Fibroblast of skin of scalp (primary cell): ENCODE results near the gene SUPT20H. TPM values are rescaled to one million over a fixed set of nuclear protein-coding genes. Genes with fewer than 3 reads are reported as not detected.

Experiments used
- DNase-seq: peaks from one replicate; pipeline ENCODE4 v3.0.0-alpha.2; 2013
- polyA plus RNA-seq, 2 experiments: library from polyadenylated mRNA; unstranded; fragments of 120-200 nt; gene quantifications; one replicate each; pipeline ENCODE4 v1.2.1, GENCODE V29; 2013; ENCODE audit not compliant: insufficient read length in 2 of 2

Gene SUPT20H
- 58.3 TPM for polyA plus RNA-seq (2013, experiment 1 of 2; ENCODE audit: insufficient read length)
- polyA plus RNA-seq (2013, experiment 2 of 2; ENCODE audit: insufficient read length), result 60.3 TPM

DNA sequence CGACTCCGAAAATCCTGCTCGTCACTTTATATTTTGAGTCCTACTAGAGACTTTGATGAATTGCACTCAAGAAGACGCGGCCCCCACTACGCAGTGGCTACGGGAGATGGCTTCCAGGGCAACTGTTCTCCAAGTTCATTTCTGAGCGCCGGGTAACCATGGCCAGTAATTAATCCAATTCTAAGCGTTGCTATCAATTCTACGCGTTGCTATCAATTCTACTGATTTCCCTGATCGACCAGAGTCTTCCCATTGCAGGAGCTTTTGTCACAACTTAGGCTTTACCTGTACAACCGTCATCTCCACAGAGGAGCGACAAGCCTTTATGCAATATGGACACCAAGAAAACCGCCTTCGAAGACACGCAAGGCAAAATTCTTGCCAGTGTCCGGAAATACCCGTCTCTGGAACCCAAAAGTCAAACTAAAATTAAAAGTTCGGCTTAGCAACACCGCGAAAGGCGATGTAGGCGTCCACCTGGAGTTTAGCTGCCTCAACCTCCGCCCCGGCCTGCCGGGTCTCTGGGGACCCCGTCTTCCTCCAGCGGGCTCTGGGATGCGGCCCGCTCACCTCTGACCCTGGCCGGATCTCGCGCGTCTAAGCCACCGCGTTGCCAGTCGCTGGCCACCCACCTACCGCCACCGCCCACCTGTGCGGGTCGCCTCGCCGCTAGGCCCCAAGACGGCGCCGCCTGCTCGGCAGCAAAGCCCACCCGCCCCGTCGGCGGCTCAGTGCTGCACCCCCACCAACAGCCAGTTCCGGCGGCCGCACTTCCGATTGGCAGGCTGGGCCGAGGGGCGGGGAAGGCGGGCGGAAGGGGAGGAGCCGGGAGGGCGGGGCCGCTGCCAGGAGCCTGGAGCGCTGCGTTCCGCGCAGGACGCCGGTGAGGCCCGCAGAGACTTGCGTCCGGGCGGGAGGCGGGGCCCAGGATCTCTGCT is at the start of gene SUPT20H:
Gene SUPT20H, minus strand, starts transcription at position 779 of the 938 bp plus-strand sequence. CDS start 8,198 bp downstream, outside the sequence.
- DNase-seq, result peak; percentile 91

DNA sequence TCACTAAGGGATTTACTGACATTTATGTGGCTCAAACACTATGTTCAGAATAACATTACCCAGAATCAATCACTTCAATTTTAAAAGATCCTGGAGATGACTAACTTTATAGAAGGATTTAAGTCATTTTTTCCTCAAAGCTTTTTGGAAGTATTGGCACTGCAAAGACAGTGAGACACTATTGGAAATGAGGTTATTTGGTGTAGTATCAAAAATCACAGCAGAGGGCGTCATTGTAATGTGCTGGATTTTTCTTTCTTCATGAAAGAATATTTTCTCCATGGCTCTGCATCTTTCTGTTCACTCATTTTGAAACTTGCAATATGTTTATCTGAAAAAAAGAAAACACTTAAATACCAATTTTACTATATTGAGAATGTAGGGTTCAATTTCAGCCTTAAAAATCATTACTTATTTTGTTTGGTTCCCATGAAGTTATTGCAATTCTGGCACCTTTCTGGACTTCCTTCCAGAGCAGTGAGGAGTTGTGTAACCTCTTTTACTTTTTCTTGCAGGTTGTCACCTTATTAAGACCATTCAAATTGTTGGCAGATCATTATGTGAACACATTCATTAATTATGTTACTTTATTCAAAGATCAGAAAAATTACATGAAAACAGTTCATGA is 49.7 kb upstream of the SUPT20H start:
- peak; percentile 86 for DNase-seq

DNA sequence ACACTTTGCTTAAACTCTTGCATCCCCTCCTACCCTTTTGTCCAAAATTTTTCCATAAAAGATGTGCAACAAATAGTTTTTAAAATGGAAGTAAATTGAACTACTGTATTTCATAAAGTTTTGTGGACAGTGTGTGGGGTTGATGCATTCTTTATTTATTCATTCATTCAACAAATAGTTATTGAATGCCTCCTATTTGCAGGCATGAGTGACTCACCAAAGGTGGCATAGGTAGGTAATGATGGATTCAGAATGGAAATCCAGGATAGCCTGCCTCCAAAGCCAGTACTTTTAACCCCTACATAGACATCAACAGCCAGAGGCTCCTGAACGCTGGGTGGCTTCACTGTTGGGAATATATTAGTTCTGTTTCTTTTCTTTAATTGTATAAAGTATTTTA is 48.4 kb upstream of the SUPT20H start:
- DNase-seq, result no peak

DNA sequence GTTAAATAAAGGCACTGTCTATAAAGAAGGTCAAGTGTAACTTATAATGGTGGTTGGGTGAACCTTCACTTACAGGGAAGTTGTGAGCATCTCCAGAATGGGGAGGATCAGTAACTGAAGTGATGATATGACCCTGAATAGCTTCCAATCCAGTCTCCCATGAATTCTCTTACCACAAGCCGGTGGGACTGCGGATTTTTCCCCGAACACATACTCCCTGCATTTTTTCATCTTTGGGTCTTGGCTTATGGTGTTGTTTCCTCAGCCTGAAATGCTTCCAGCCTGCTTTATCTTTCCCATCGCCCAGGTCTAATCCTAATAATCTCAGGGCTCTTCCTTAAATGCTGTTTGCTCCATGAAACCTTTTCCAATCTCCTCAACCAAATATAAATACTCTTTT is 48.0 kb upstream of the SUPT20H start:
- DNase-seq, result peak; percentile 31

DNA sequence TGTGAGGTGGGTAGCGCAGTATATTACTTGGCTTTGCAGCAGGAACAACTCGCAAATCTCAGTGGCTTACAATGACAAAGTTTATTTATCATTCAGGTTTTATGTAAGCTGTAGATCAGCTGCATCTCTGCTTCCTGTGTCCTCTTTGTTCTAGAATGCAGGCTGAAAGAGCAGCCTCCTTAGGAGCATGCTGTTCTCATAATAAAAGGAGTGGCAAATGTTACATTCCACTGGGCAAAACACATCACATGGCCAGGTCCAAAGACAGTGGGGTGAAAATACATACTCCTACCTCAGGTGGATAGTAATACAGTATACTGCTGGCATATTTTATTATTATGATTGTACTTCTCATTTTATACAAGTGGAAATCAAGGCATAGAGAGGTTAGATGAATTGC is 47.2 kb upstream of the SUPT20H start:
- no peak for DNase-seq

DNA sequence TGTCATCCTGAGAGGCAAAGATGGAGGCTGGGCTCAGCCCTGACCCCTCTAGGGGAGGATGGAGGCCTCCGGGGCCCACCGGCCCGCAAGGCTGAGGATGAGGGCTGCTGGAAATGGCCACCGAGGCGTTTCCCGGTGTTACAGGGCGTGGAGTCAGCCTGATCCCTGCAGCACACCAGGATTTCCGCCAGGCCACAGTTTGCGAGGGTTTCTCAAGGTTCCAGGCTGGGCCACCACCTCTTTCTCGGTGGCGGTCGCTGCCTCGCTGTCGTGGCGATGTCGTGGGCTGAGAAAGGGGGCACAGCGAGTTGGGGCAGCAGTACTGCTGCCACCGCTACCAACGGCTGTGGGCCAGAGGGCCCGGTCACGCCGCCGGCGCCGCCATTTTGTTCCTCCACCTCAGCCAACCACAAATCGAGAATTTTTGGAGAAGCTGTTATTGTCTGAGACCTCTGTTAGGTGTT is 45.8 kb upstream of the SUPT20H start, which contains the start of gene CSNK1A1L:
Gene CSNK1A1L, minus strand, starts transcription at position 414 of the 464 bp plus-strand sequence. Its CDS starts 408 bp downstream, at position 6.
- DNase-seq, result no peak

DNA sequence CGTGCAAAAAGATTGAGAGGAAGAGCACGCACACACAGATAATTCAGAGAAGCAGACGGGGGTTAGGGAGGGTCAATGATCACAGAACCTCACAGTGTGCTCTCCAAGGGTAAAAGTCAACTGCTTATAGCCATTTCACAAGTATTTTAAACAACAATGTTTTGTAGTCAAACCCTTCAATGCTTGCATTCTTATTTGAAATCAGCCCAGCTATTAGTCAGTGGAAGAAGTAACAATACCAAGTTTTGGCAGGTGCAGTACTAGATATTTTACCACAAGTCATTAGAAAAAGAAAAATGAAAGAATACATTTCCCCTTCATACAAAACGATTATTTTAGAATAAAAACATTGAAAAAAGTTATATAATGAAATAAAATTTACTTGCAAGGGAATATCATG is 43.4 kb upstream of the SUPT20H start:
- DNase-seq, result no peak

DNA sequence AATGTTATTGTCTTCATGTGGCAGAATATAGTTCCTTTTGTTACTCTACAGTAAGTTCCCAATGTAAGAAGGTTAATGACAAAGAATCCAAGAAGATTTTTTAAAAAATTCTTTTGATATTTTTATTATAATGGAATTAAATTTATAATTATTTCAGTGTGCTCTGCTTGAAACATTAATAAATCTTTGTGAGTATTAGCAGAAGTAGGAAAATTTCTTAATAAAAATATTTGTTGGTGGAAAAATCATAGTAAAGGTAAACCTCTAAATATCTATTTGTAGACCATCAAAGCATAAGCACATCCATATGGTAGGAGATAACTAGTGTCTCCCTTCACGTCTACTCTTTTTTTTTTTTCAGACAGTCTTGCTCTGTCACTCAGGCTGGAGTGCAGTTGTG is 41.7 kb upstream of the SUPT20H start:
- no peak for DNase-seq

DNA sequence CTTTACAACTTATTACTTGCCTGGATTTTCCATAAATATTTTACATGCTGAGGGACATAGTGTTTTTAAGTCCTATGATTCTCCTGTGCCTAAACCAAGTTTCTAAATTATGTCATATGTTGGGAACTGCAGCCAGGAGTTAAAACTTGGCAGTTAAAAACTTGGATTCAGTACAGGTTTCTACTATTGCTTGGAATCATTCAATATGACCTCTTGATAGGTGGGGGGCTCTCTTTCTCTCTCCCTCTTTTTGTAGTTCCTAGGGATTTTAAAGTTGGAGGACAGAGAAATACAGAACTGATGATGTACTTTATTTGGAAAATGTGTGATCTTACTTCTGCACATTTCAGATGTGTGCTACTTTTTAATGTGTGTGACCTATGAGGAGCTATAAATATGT is 41.2 kb upstream of the SUPT20H start:
- DNase-seq, result no peak

DNA sequence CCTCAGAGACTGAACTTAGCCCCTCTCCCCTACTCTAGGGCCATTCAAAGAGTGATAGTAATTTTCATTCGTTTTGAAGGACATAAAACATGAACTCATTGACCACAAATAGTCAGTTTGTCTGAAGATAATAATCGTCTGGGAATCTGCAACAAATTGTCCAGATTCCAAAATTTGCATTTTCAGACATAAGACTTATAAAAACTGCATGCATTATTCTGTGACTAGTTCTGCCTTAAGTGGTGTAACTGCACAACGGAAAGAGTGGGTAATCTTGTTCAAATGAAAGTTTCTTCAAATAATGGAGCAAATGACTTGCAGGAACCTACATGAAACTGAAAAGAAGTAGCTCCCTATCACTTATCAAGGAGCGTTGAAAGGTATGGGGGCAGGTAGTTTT is 37.6 kb upstream of the SUPT20H start:
- DNase-seq, result peak; percentile 75

DNA sequence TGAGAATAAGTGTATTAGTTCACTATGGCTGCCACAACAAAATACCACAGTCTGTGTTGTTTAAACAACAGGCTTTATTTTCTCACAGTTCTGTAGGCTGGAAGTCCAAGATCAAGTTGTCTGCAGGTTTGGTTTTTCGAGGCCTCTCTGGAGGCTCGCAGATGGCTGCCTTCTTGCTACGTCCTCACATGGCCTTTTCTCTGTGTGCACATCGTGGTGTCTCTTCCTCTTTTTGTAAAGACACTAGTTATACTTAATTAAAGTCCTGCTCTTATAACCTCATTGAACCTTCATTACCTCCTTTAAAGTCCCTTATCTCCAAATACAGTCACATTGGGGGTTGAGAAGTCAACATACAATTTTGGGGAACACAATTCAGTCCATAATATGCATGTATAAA is 35.4 kb upstream of the SUPT20H start:
- DNase-seq, result no peak

DNA sequence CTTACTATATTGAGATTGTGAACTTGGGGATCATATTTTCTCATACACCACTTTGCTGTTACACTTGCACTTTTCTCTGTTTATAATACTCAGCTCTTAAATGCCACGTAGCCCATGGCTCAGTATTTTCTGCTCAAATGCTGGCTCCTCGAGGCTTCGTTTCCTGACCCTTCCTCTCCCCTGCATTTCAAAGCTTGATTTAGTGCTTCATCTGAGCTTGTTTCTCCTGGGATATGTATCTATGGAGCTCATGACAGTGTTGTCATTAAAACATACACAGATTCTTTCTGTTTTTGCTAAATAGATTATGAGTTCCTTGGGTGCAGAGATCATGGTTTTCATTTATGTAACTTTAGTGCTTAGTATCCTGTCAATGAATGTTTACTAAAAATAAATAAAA is 34.6 kb upstream of the SUPT20H start:
- DNase-seq, result no peak

DNA sequence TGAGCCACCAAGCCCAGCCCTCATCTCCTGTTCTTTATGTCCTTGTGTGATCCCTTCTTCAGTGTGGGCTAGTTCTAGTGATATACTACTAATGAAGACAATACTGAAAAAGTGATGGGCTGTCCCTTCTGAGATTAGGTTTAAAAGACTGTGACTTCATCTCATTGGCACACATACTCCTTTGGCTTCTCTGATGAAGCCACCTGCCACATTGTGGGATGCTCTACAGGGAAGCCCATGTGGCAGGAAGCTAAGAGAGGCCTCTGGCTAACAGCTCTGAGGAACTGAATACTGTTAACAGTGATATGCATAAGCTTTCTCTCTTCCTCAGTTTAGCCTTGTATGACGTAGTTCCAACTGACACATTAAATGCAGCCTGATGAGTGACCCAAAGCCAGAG is 32.3 kb upstream of the SUPT20H start:
- DNase-seq, result no peak

DNA sequence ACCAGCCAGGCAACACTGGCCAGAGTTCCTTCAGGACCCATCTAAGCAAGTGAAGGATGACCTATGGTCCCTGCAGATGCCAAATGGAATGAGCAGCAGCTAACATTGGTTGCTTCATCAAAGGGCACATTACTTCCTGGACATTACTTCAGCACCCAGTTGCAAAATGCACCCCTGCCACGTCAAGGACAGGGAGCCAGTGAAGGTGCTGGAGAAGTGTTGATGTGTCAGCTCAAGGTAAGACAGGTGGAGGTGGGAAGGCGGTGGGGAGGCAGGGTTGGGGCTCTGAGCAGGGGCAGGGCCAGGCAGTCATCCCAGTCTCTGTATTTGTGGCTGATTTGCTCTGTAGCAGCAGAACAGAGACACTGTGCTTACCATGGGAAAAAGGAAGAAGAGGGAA is 31.4 kb upstream of the SUPT20H start:
- DNase-seq, result no peak

DNA sequence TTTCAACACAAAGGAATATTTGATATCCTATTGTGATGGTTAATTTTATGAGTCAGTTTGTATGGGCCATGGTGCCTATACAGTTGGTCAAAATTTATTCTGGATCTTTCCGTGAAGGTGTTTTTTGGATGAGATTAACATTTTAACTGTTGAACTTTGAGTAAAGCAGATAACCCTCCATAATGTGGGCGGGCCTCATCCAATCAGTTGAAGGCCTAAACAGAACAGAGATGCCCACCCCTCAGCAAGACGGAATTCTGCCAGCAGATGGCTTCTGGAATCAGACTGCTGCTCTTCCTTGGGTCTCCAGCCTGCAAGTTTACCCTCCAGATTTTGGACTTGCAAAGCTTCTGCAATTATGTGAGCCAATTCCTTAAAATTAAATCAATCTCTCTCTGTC is 30.0 kb upstream of the SUPT20H start:
- DNase-seq, result no peak

DNA sequence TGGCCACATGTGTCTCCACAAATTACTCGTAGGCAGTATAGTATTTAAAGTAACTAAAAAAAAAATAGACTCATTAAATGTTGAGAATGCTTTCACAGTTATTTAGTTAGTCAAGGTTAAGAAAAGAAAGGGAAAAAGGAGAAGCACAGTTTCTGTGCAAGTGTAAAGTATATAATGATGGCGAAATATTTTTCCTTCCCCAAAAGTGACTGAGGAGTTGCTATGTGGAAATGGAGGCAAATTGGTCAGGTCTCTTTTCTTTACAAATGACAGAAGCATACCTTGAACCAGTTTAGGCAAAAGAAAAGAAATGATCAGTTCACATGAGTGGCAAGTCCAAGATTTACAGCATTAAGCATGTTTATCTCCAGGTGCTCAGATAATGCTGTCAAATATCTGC is 28.0 kb upstream of the SUPT20H start:
- DNase-seq, result no peak

DNA sequence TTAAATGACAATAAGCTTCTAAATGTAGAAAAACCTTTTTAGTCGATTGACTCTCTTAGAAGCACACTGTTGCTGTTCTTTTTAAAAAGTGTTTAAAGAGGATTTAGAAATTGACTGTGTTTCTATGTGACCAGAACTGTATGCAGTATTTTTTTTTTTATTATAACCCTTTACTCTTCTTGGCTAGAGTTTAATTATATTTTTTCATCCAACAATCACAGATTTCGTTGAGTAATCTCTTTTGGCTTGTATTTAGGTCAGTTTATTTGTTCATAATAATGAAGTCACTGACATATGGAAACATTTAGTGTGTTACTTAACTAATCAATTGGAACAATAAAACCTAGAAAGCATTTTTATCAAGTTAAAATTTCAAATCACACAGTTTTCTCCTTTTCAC is 26.1 kb upstream of the SUPT20H start:
- no peak for DNase-seq

DNA sequence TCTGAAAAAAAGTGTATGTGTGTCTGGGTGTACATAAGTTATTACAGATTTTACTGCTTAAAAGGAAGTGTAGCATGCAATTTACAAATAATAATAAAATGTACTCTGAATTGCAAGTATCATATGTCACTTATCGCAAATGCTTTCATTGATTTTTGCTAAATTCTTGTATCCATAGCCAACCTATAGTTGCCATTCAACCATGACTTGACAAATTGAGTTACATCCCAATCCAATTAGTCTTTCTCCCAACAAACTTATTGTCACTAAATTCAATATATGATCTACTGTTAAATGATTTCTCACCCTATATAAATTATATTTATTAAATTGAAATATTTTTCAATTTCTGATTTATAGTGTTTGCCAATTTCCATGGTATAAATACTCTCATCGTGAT is 17.3 kb upstream of the SUPT20H start:
- DNase-seq, result no peak

DNA sequence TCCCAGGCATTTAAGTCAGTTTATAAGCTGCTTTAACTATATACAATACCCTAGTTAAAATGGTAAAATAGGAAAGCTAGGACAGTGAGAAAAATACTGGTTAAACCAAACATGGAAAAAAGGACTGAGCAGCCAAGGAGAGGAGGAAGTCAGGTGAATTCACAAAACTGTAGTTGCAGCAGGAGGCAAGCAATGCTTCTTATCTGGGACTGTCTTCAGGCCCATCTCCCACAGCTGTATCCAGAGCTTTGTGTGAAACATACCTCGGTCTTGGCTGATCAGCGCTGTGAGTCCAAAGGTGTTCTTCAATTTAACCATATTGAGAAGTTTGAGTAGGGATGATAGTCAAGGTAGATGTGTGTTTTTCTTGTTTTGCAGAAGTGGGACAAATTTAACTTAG is 15.7 kb upstream of the SUPT20H start:
- no peak for DNase-seq

DNA sequence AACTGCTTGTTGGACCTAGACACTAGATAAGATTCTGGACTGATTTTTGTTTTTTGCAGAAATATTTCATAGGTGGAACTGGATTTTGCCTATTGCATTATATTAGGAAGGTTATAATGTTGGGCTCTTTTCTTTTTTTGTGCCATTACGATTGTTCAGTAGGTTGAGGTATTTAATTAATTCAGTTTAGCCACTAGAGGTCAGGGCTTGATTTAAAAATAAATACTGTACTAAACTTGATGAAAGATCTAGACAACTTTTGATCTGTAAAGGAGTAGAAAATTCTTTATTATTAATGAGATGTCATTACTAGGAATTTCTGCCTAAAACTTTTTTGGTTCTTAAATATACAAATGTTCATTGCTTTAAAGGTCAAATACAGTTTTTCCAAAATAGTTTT is 15.2 kb upstream of the SUPT20H start:
- DNase-seq, result peak; percentile 63

DNA sequence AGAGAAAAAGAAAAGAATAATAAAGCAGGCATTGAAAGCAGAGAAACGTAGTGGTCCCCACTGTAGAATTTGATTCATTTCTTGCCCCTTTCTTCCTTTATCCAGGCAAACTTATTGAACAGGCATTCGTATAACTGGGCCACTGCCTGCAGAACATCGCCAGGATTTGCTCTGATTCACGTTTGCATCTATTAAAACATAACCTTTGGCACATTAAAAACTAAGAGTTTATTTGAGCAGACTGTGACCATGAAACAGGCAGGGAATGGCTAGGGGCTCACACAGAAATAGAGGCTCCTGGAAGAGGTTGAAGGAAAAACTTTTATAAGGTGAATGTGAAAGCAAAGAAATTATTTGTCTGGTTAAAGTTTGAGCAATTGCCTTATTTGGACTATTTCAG is 12.5 kb upstream of the SUPT20H start:
- DNase-seq, result no peak

DNA sequence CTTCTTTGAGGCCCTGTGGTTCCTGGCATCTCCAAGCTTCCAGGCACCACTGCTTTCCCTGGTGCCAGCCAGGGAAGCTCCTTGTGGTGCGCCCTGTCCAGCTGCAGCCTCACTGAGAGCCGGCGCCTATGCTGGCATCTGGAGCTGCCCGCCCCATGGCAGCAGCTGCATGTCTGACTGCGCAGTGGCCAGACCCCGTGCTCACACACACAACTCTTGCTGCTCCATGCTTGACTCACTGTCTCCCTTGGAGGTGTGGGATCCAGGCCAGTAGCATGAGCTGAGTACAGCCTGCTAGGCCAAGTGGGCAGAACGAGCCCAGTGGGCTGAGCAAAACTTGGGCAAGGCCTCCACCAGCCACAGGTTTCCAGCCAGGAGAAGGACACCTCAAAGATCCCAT is 11.5 kb upstream of the SUPT20H start:
- DNase-seq, result peak; percentile 5

DNA sequence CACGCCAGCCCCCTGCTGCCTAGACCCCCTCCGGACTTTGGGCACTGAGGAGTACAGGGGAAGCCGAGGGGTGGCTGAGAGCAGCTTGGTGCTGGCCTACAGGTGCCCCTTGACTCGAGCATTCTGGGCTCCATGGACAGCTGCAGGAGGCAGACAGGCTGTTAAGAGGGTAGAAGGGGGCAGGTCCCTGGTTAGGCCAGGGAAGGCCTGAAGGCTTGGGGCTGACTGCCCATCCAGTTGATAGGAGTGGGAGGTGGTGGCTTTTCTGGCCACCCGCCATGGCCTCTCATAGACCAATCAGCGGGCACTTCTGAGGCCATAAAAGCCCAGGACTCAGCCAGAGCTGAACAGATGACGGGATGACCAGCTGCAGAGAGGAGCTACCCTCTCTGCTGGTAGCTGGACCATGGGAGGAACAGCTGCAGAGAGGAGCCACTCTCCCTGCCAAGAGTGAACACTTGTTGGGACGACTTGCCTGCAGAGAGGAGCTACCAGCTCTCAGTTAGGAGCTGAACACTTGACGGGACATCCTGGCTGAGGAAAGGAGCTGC is 10.7 kb upstream of the SUPT20H start:
- DNase-seq, result no peak
